ENCODE results near the gene C1QTNF9B. TPM values are rescaled to one million over a fixed set of nuclear protein-coding genes. Genes with fewer than 3 reads are reported as not detected.

The C1QTNF9B gene
- total and polyA plus RNA-seq, 2 of the 8 experiments (the other 6 are each of a cell fraction or from before 2014, with no cell fraction given) = 0.11 TPM; not detected in 1

DNA sequence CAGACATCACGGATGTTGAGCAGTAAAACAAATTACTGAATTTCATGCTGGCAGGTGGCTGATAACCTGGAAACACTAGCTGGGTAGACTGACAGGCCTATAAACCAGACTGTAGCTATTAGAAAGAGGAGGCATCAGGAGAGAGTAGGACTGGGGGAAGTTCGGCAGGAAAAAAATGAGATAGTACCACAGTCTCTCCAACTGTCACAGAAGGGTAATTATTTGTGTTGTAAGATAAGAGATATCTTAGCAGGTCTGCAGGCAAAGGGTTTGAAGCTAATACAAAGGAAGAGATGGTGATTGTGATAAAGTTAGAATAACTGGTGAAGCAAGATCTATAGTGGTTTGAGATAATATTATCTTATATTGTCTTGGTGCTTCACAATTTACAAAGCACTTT lies 49.8 kb downstream of the C1QTNF9B start (continued):
- TF ChIP-seq, protein P1, sequence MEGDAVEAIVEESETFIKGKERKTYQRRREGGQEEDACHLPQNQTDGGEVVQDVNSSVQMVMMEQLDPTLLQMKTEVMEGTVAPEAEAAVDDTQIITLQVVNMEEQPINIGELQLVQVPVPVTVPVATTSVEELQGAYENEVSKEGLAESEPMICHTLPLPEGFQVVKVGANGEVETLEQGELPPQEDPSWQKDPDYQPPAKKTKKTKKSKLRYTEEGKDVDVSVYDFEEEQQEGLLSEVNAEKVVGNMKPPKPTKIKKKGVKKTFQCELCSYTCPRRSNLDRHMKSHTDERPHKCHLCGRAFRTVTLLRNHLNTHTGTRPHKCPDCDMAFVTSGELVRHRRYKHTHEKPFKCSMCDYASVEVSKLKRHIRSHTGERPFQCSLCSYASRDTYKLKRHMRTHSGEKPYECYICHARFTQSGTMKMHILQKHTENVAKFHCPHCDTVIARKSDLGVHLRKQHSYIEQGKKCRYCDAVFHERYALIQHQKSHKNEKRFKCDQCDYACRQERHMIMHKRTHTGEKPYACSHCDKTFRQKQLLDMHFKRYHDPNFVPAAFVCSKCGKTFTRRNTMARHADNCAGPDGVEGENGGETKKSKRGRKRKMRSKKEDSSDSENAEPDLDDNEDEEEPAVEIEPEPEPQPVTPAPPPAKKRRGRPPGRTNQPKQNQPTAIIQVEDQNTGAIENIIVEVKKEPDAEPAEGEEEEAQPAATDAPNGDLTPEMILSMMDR (IDR thresholded peaks at IDR 0.05; ENCODE audit: control extremely low read depth in 1 of 3, insufficient read depth in 1 of 3, low read depth in 1 of 3, low read length in 3 of 3) = no peak
- no peak for TF ChIP-seq MAFK (IDR thresholded peaks at IDR 0.05; ENCODE audit: low read depth, low read length)
- no peak for TF ChIP-seq EZH2 (IDR thresholded peaks at IDR 0.05; ENCODE audit: low read depth, low read length, severe bottlenecking)
- no peak for TF ChIP-seq GTF2F1 (IDR thresholded peaks at IDR 0.05; ENCODE audit: borderline replicate concordance, low read depth, low read length)
- no peak for TF ChIP-seq SUZ12 (IDR thresholded peaks at IDR 0.05; ENCODE audit: low read length)
